Neutrophil (primary cell): ENCODE results near the gene ANKHD1.

Experiments used
- H3K27ac ChIP-seq: fragments of 200-600 bp; sonication (generic); 2 replicates; pipeline ENCODE4 v1.5.1; 2016; ENCODE audit warnings: mild to moderate bottlenecking, moderate library complexity
- H3K27me3 ChIP-seq: fragments of 200-600 bp; sonication (generic); 2 replicates; pipeline ENCODE4 v1.6.0; 2016; ENCODE audit warnings: mild to moderate bottlenecking
- H3K36me3 ChIP-seq: fragments of 200-600 bp; sonication (generic); 2 replicates; pipeline ENCODE4 v1.5.1; 2017
- H3K4me1 ChIP-seq, 2 experiments: fragments of 200-600 bp in 1 of 2; sonication (generic) in 1 of 2; 1 replicate in 1 of 2; 2 replicates in 1 of 2; pipeline versions ENCODE4 v1.5.1 to v1.6.1; 2013 to 2016; ENCODE audit warnings: low read depth in 1 of 2, low read length in 1 of 2, mild to moderate bottlenecking in 1 of 2, moderate library complexity in 1 of 2; ENCODE audit not compliant: control insufficient read depth in 1 of 2, insufficient read depth in 1 of 2
- H3K4me3 ChIP-seq, 2 experiments: fragments of 200-600 bp in 1 of 2; sonication (generic) in 1 of 2; 1 replicate in 1 of 2; 2 replicates in 1 of 2; pipeline ENCODE4 v1.5.1; 2013 to 2016; ENCODE audit warnings: low read depth in 1 of 2, low read length in 1 of 2, mild to moderate bottlenecking in 1 of 2, moderate library complexity in 1 of 2
- H3K9me3 ChIP-seq: fragments of 200-600 bp; sonication (generic); 2 replicates; pipeline ENCODE4 v1.5.1; 2016
- CTCF ChIP-seq: fragments of 200-600 bp; sonication (generic); IDR thresholded peaks from 2 replicates; pipeline ENCODE4 v1.5.1; 2016; ENCODE audit warnings: antibody characterized with exemption

Gene ANKHD1

GRCh38 chr5:140360101-140360500 lies 41.5 kb upstream of the ANKHD1 start, which contains the start of gene SLC4A9:
TSS of gene SLC4A9 (plus strand) at chr5:140360194. CDS start at chr5:140360237, 43 bp downstream.
- Histone ChIP-seq H3K4me1 (peaks cover 9 to 19% of the 10 kb centered on the region in 2 experiments), H3K27ac (no peak within 1 kb of the TSS), H3K4me3 (no peak within 1 kb of the TSS), H3K27me3 (peaks cover 5% of the 10 kb centered on the region), H3K36me3 (no peaks in the 10 kb centered on the region), H3K9me3 (no peaks in the 10 kb centered on the region)
- TF ChIP-seq CTCF: no peak

- TF ChIP-seq CTCF: no peak
- H3K36me3 ChIP-seq: no peaks in the 10 kb centered on the region
- H3K27ac ChIP-seq: no peak overlapping the region
- no peaks in the 10 kb centered on the region for H3K9me3 ChIP-seq
- peaks cover 5% of the 10 kb centered on the region for H3K27me3 ChIP-seq
- H3K4me1 ChIP-seq: peaks cover 4 to 14% of the 10 kb centered on the region in 2 experiments
- H3K4me3 ChIP-seq: no peak overlapping the region
These were observed 40.8 kb upstream of the ANKHD1 start for GRCh38 chr5:140360681-140361479.

DNA sequence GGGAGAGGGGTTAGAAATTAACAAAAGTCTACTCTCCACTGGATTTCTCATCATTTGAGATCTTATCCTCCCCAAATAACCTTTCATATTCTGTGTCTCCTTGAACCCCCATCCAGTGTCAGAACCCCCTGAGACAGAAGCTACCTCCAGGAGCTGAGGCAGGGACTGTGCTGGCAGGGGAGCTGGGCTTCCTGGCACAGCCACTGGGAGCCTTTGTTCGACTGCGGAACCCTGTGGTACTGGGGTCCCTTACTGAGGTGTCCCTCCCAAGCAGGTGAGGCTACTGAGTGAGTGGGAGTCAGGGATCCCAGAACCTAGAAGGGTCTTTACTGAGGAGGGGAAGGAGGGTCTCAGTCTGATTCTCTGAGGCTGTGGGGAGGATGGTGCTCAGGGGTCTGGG lies 39.7 kb upstream of the ANKHD1 start:
- Histone ChIP-seq H3K4me1 (peaks cover 4 to 14% of the 10 kb centered on the region in 2 experiments), H3K4me3 (no peak overlapping the region), H3K36me3 (no peaks in the 10 kb centered on the region), H3K9me3 (no peaks in the 10 kb centered on the region), H3K27ac (no peak overlapping the region), H3K27me3 (peaks cover 5% of the 10 kb centered on the region)
- no peak for TF ChIP-seq CTCF

DNA sequence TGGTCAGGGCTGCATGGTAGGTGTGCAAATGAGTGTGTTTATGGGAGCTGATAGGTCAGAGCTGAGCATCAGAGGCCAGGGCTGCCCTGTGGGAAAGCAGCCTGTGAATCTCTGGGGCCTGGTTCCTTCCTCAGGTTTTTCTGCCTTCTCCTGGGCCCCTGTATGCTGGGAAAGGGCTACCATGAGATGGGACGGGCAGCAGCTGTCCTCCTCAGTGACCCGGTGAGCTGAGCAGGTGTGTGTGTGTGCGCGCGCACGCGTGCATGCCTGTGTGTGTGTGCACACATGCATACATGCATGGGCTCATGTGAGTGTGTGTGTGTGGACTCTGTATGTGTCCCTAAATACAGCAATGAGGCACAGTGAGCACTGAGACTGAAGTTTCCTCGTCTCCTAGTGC lies 39.3 kb upstream of the ANKHD1 start:
- Histone ChIP-seq H3K27me3 (peaks cover 5% of the 10 kb centered on the region), H3K27ac (no peak overlapping the region), H3K9me3 (no peaks in the 10 kb centered on the region), H3K36me3 (no peaks in the 10 kb centered on the region), H3K4me3 (no peak overlapping the region), H3K4me1 (peaks cover 4 to 13% of the 10 kb centered on the region in 2 experiments)
- TF ChIP-seq CTCF: no peak

- Histone ChIP-seq H3K4me3 (no peak overlapping the region), H3K4me1 (peaks cover 4 to 7% of the 10 kb centered on the region in 2 experiments)
These were observed 38.6 kb upstream of the ANKHD1 start for GRCh38 chr5:140362875-140363630.

More at GRCh38 chr5:140362875-140363630, 38.6 kb upstream of the ANKHD1 start:
- no peaks in the 10 kb centered on the region for H3K9me3 ChIP-seq
- no peak overlapping the region for H3K27ac ChIP-seq
- H3K36me3 ChIP-seq: no peaks in the 10 kb centered on the region
- peak; percentile 91 for TF ChIP-seq CTCF
- H3K27me3 ChIP-seq: peaks cover 5% of the 10 kb centered on the region
